Neural cell (in vitro differentiated cells): ENCODE data around the gene PMAIP1. TPM values are rescaled to one million over a fixed set of nuclear protein-coding genes. Genes with fewer than 3 reads are reported as not detected.

Source experiments
- H2AFZ ChIP-seq: fragments of 200-600, 300-800 bp; sonication (generic), shearing (Covaris generic); 2 replicates; pipeline ENCODE4 v1.6.0; 2014; ENCODE audit warnings: low read depth, mild to moderate bottlenecking, antibody characterized with exemption, low read length, moderate library complexity
- H3F3A ChIP-seq: fragments of 200-600 bp; shearing (Covaris generic); 2 replicates; pipeline ENCODE4 v1.6.1; 2016; ENCODE audit warnings: mild to moderate bottlenecking, moderate library complexity, mixed read lengths, antibody characterized with exemption, low read length; ENCODE audit not compliant: insufficient read depth, poor library complexity, severe bottlenecking
- H3K27ac ChIP-seq: fragments of 200-600, 300-800 bp; sonication (generic), shearing (Covaris generic); 2 replicates; pipeline ENCODE4 v1.5.1; 2014; ENCODE audit warnings: mild to moderate bottlenecking, low read length, moderate library complexity
- H3K27me3 ChIP-seq: fragments of 300-800, 200-600 bp; sonication (generic), shearing (Covaris generic); 2 replicates; pipeline ENCODE4 v1.6.0; 2014; ENCODE audit warnings: mild to moderate bottlenecking, low read depth, low read length, moderate library complexity; ENCODE audit not compliant: insufficient read depth
- H3K36me3 ChIP-seq: fragments of 300-800, 200-600 bp; sonication (generic), shearing (Covaris generic); 2 replicates; pipeline ENCODE4 v1.5.1; 2014; ENCODE audit warnings: mild to moderate bottlenecking, antibody characterized with exemption, low read length, moderate library complexity; ENCODE audit not compliant: insufficient read depth
- H3K4me2 ChIP-seq: fragments of 300-800, 200-600 bp; sonication (generic), shearing (Covaris generic); 2 replicates; pipeline ENCODE4 v1.6.0; 2014; ENCODE audit warnings: mild to moderate bottlenecking, low read length
- H3K4me3 ChIP-seq: fragments of 300-800, 200-600 bp; sonication (generic), shearing (Covaris generic); 2 replicates; pipeline ENCODE4 v1.5.1; 2014; ENCODE audit warnings: mild to moderate bottlenecking, low read length, moderate library complexity
- H3K79me2 ChIP-seq: fragments of 200-600 bp; shearing (Covaris generic); replicated peaks from 2 replicates; pipeline ENCODE4 v1.6.0; 2014; ENCODE audit warnings: mild to moderate bottlenecking, low read length, moderate library complexity; ENCODE audit not compliant: insufficient read depth
- H3K9ac ChIP-seq: fragments of 300-800, 200-600 bp; sonication (generic), shearing (Covaris generic); 2 replicates; pipeline ENCODE4 v1.6.1; 2016; ENCODE audit warnings: mild to moderate bottlenecking, low read length, mixed read lengths
- H3K9me2 ChIP-seq: fragments of 200-600 bp; shearing (Covaris generic); 2 replicates; pipeline ENCODE4 v1.6.1; 2016; ENCODE audit warnings: mild to moderate bottlenecking, low read length, mixed read lengths; ENCODE audit not compliant: insufficient read depth
- H3K9me3 ChIP-seq: fragments of 200-600, 300-800 bp; sonication (generic), shearing (Covaris generic); 2 replicates; pipeline ENCODE4 v1.6.1; 2016; ENCODE audit warnings: mild to moderate bottlenecking, mixed run types, low read length, moderate library complexity, mixed read lengths
- H4K20me1 ChIP-seq: fragments of 200-600 bp; shearing (Covaris generic); 2 replicates; pipeline ENCODE4 v1.6.1; 2016; ENCODE audit warnings: mild to moderate bottlenecking, mixed run types; ENCODE audit not compliant: insufficient read depth
- CTCF ChIP-seq: fragments of 450-650 bp; IDR thresholded peaks from 2 replicates; pipeline ENCODE4 v1.5.1; 2014; ENCODE audit warnings: antibody characterized with exemption, mild to moderate bottlenecking, moderate library complexity; ENCODE audit not compliant: poor library complexity, severe bottlenecking
- EP300 ChIP-seq: fragments of 450-650 bp; conservative IDR thresholded peaks from 2 replicates; pipeline ENCODE4 v1.6.1; 2014; ENCODE audit warnings: antibody characterized with exemption, mild to moderate bottlenecking, moderate library complexity; ENCODE audit not compliant: poor library complexity, severe bottlenecking
- EZH2 ChIP-seq: fragments of 200-600, 300-800 bp; shearing (Covaris generic), sonication (generic); IDR thresholded peaks from 2 replicates; pipeline ENCODE4 v1.6.1; 2014; ENCODE audit warnings: antibody characterized with exemption, low read length, borderline replicate concordance, mild to moderate bottlenecking; ENCODE audit not compliant: insufficient read depth, poor library complexity, severe bottlenecking
- MXI1 ChIP-seq: fragments of 450-650 bp; conservative IDR thresholded peaks from 2 replicates; pipeline ENCODE4 v1.6.1; 2014; ENCODE audit warnings: antibody characterized with exemption, mild to moderate bottlenecking; ENCODE audit not compliant: poor library complexity, severe bottlenecking
- POLR2AphosphoS5 ChIP-seq: IDR thresholded peaks from 2 replicates; pipeline ENCODE4 v1.6.1; 2012
- RAD21 ChIP-seq: fragments of 450-650 bp; conservative IDR thresholded peaks from 2 replicates; pipeline ENCODE4 v1.6.1; 2014; ENCODE audit warnings: antibody characterized with exemption, mild to moderate bottlenecking, moderate library complexity
- REST ChIP-seq: IDR thresholded peaks from 2 replicates; pipeline ENCODE4 v1.6.1; 2012; ENCODE audit warnings: borderline replicate concordance
- SMC3 ChIP-seq: fragments of 450-650 bp; conservative IDR thresholded peaks from 2 replicates; pipeline ENCODE4 v1.6.1; 2014; ENCODE audit warnings: antibody characterized with exemption, mild to moderate bottlenecking, moderate library complexity; ENCODE audit not compliant: poor library complexity
- TAF1 ChIP-seq: IDR thresholded peaks from 2 replicates; pipeline ENCODE4 v1.6.1; 2012; ENCODE audit warnings: low read depth
- polyA plus RNA-seq: library from polyadenylated mRNA; depleted of rRNA; stranded (reverse); fragments of >200 nt; gene quantifications from 2 replicates; pipeline ENCODE4 v1.2.3, GENCODE V29; 2014

The PMAIP1 gene
- polyA plus RNA-seq, 1 donor from 2014 or later, result 2.4 TPM

- H3K36me3 ChIP-seq, result no peaks in the 10 kb centered on the region
- no peaks in the 10 kb centered on the region for H3K9me2 ChIP-seq
- H2AFZ ChIP-seq, result no peak overlapping the region
- H3K9me3 ChIP-seq, result no peaks in the 10 kb centered on the region
- no peaks in the 10 kb centered on the region for H3K79me2 ChIP-seq
- H3F3A ChIP-seq, result no peaks in the 10 kb centered on the region
- no peak overlapping the region for H3K4me3 ChIP-seq
- H3K4me2 ChIP-seq, result no peak overlapping the region
- H4K20me1 ChIP-seq, result no peaks in the 10 kb centered on the region
- peaks cover 4% of the 10 kb centered on the region for H3K27me3 ChIP-seq
- no peak overlapping the region for H3K9ac ChIP-seq
- TF ChIP-seq TAF1, result no peak
- TF ChIP-seq POLR2AphosphoS5, result no peak
- no peak for TF ChIP-seq EZH2
- no peak for TF ChIP-seq REST
- no peak for TF ChIP-seq CTCF
- TF ChIP-seq SMC3, result no peak
- TF ChIP-seq MXI1, result no peak
- TF ChIP-seq RAD21, result no peak
- no peak for TF ChIP-seq EP300
- no peak overlapping the region for H3K27ac ChIP-seq
These were observed 7.7 kb upstream of the PMAIP1 start for GRCh38 chr18:59892123-59892522.

GRCh38 chr18:59893971-59894370 is 5.8 kb upstream of the PMAIP1 start:
- no peaks in the 10 kb centered on the region for H3K9me2 ChIP-seq
- H3F3A ChIP-seq, result no peaks in the 10 kb centered on the region
- H3K27me3 ChIP-seq, result peaks cover 22% of the 10 kb centered on the region
- H3K79me2 ChIP-seq, result no peaks in the 10 kb centered on the region
- H2AFZ ChIP-seq, result no peak overlapping the region
- H3K4me2 ChIP-seq, result no peak overlapping the region
- TF ChIP-seq POLR2AphosphoS5 (no peak), SMC3 (no peak), EZH2 (no peak)
- H3K9me3 ChIP-seq, result peaks cover 3% of the 10 kb centered on the region
- no peak overlapping the region for H3K4me3 ChIP-seq
- no peak overlapping the region for H3K9ac ChIP-seq
- no peak overlapping the region for H3K27ac ChIP-seq
- H4K20me1 ChIP-seq, result no peaks in the 10 kb centered on the region
- no peaks in the 10 kb centered on the region for H3K36me3 ChIP-seq
